GM23338 (cell line): ENCODE results near the gene MFSD6. TPM values are rescaled to one million over a fixed set of nuclear protein-coding genes. Genes with fewer than 3 reads are reported as not detected.

Source experiments
- ATAC-seq: fragments of 200-7000 bp; cut with Tn5 transposase; 3 replicates; pipeline ENCODE4 v1.9.1; 2020
- DNase-seq: peaks from one replicate; pipeline ENCODE4 v3.0.0-alpha.2; 2015; ENCODE audit warnings: low spot score
- H2AFZ ChIP-seq: fragments of 200-600 bp; sonication (generic); 2 replicates; pipeline ENCODE4 v1.8.0; 2016; ENCODE audit warnings: antibody characterized with exemption, mild to moderate bottlenecking, moderate library complexity
- H3F3A ChIP-seq: fragments of 200-600 bp; sonication (generic); replicated peaks from 2 replicates; pipeline ENCODE4 v1.8.0; 2017; ENCODE audit warnings: antibody characterized with exemption, mixed run types, low read depth
- H3K27ac ChIP-seq: fragments of 200-600 bp; sonication (generic); 2 replicates; pipeline ENCODE4 v1.6.1; 2016; ENCODE audit warnings: low read depth
- H3K27me3 ChIP-seq: fragments of 200-600 bp; sonication (generic); 2 replicates; pipeline ENCODE4 v1.8.0; 2016; ENCODE audit warnings: mild to moderate bottlenecking, mixed run types, moderate library complexity; ENCODE audit not compliant: insufficient read depth
- H3K36me3 ChIP-seq: fragments of 200-600 bp; sonication (generic); 2 replicates; pipeline ENCODE4 v1.8.0; 2016; ENCODE audit warnings: mild to moderate bottlenecking; ENCODE audit not compliant: insufficient read depth
- H3K4me1 ChIP-seq: fragments of 200-600 bp; sonication (generic); 2 replicates; pipeline ENCODE4 v1.8.0; 2016; ENCODE audit warnings: mild to moderate bottlenecking, moderate library complexity; ENCODE audit not compliant: insufficient read depth
- H3K4me2 ChIP-seq: fragments of 200-600 bp; sonication (generic); 2 replicates; pipeline ENCODE4 v1.7.1; 2017; ENCODE audit warnings: mixed run types
- H3K4me3 ChIP-seq: fragments of 200-600 bp; sonication (generic); 2 replicates; pipeline ENCODE4 v1.6.1; 2016; ENCODE audit warnings: mixed run types
- H3K79me2 ChIP-seq: fragments of 200-600 bp; sonication (generic); replicated peaks from 2 replicates; pipeline ENCODE4 v1.8.0; 2017; ENCODE audit warnings: mild to moderate bottlenecking; ENCODE audit not compliant: insufficient read depth
- H3K9me2 ChIP-seq: fragments of 200-600 bp; sonication (generic); 2 replicates; pipeline ENCODE4 v1.8.0; 2017; ENCODE audit not compliant: insufficient read depth
- H4K20me1 ChIP-seq: fragments of 200-600 bp; sonication (generic); replicated peaks from 2 replicates; pipeline ENCODE4 v1.8.0; 2017; ENCODE audit warnings: mild to moderate bottlenecking; ENCODE audit not compliant: insufficient read depth
- H3K27ac Mint-ChIP-seq: 2 replicates; pipeline ENCODE4 v1.8.0; 2020; ENCODE audit warnings: inconsistent platforms, mild to moderate bottlenecking, moderate library complexity, mixed read lengths
- H3K27me3 Mint-ChIP-seq: 3 replicates; pipeline ENCODE4 v1.8.0; 2022; ENCODE audit warnings: low read depth, mild to moderate bottlenecking, moderate library complexity, mixed read lengths, inconsistent platforms; ENCODE audit not compliant: insufficient read depth, poor library complexity
- H3K36me3 Mint-ChIP-seq: 3 replicates; pipeline ENCODE4 v1.8.0; 2021; ENCODE audit warnings: low read depth, mild to moderate bottlenecking, inconsistent platforms, moderate library complexity, mixed read lengths
- H3K4me1 Mint-ChIP-seq: 3 replicates; pipeline ENCODE4 v1.8.0; 2020; ENCODE audit warnings: mild to moderate bottlenecking, inconsistent platforms, mixed read lengths
- H3K4me3 Mint-ChIP-seq: 3 replicates; pipeline ENCODE4 v1.8.0; 2021; ENCODE audit warnings: moderate library complexity, mild to moderate bottlenecking, inconsistent platforms, mixed read lengths
- H3K9me3 Mint-ChIP-seq: 3 replicates; pipeline ENCODE4 v1.8.0; 2020; ENCODE audit warnings: moderate library complexity, mild to moderate bottlenecking, inconsistent platforms, mixed read lengths
- CREB1 ChIP-seq: fragments of 250-450 bp; sonication (Bioruptor Pico); IDR thresholded peaks from 2 replicates; pipeline ENCODE4 v1.5.0; 2020; ENCODE audit warnings: low read depth, mild to moderate bottlenecking, moderate library complexity
- CTCF ChIP-seq, 2 experiments: fragments of 200-600 bp in 1 of 2; sonication (generic) in 1 of 2; conservative IDR thresholded peaks; 2 replicates each; pipeline versions ENCODE4 v1.5.1 to v1.6.1; 2016 to 2017; ENCODE audit warnings: antibody characterized with exemption in 2 of 2, low read depth in 2 of 2, mild to moderate bottlenecking in 2 of 2, moderate library complexity in 1 of 2
- ETS1 ChIP-seq: IDR thresholded peaks from 2 replicates; pipeline ENCODE4 v1.6.1; 2016; ENCODE audit warnings: antibody characterized with exemption
- JUNB ChIP-seq: IDR thresholded peaks from one replicate; pipeline ENCODE4 v1.6.1; 2016; ENCODE audit warnings: antibody characterized with exemption; ENCODE audit not compliant: unreplicated experiment
- POLR2AphosphoS5 ChIP-seq: IDR thresholded peaks from 2 replicates; pipeline ENCODE4 v1.6.1; 2016; ENCODE audit warnings: antibody characterized with exemption, low read depth
- ZNF462 ChIP-seq: fragments of 250-450 bp; sonication (Bioruptor Pico); IDR thresholded peaks from 2 replicates; pipeline ENCODE4 v1.5.0; 2020; ENCODE audit warnings: mild to moderate bottlenecking, moderate library complexity
- polyA plus RNA-seq: library from polyadenylated mRNA; unstranded; fragments of >200 nt; fragmentation: Nextera tagmentation; extraction: Ambion mirVana; gene quantifications from 2 replicates; pipeline ENCODE4 v1.2.1, GENCODE V29; 2016
- total RNA-seq: library from RNA; depleted of rRNA; stranded (reverse); fragments of >200 nt; shearing (Covaris generic); gene quantifications from 2 replicates; pipeline ENCODE4 v1.2.3, GENCODE V29; 2014
- TF ChIP-seq, protein P1 (sequence below): IDR thresholded peaks from one replicate; pipeline ENCODE4 v1.6.1; 2018; ENCODE audit warnings: antibody characterized with exemption; ENCODE audit not compliant: unreplicated experiment

MFSD6 gene
- total and polyA plus RNA-seq, 2 experiments from 2014 or later: 2.3 to 9.6 TPM

GRCh38 chr2:190446750-190447516 lies 38.8 kb downstream of the MFSD6 start:
- Histone ChIP-seq H3K27ac (no peak overlapping the region), H3K27me3 (no peaks in the 10 kb centered on the region), H3K4me3 (no peak overlapping the region), H3K9me2 (0 out of 2 replicates have a peak, but pooled peaks cover 3% of the 10 kb centered on the region), H3K36me3 (no peaks in the 10 kb centered on the region), H3F3A (no peaks in the 10 kb centered on the region), H3K4me2 (no peak overlapping the region), H3K4me1 (no peaks in the 10 kb centered on the region), H3K79me2 (no peaks in the 10 kb centered on the region), H2AFZ (no peak overlapping the region), H4K20me1 (no peaks in the 10 kb centered on the region)
- DNase-seq: no peak
- H3K27ac Mint-ChIP-seq: no peak overlapping the region
- H3K36me3 Mint-ChIP-seq: no peaks in the 10 kb centered on the region
- no peaks in the 10 kb centered on the region for H3K4me1 Mint-ChIP-seq
- ATAC-seq: no peak
- H3K4me3 Mint-ChIP-seq: no peak overlapping the region
- no peaks in the 10 kb centered on the region for H3K9me3 Mint-ChIP-seq
- H3K27me3 Mint-ChIP-seq: no peaks in the 10 kb centered on the region
- TF ChIP-seq JUNB (no peak), CTCF (conservative IDR thresholded peaks at IDR 0.05; ENCODE audit: low read depth in 2 of 2) (no peak), CREB1 (CRISPR knock-in tag) (no peak), POLR2AphosphoS5 (no peak), ETS1 (no peak)
- TF ChIP-seq, protein P1, sequence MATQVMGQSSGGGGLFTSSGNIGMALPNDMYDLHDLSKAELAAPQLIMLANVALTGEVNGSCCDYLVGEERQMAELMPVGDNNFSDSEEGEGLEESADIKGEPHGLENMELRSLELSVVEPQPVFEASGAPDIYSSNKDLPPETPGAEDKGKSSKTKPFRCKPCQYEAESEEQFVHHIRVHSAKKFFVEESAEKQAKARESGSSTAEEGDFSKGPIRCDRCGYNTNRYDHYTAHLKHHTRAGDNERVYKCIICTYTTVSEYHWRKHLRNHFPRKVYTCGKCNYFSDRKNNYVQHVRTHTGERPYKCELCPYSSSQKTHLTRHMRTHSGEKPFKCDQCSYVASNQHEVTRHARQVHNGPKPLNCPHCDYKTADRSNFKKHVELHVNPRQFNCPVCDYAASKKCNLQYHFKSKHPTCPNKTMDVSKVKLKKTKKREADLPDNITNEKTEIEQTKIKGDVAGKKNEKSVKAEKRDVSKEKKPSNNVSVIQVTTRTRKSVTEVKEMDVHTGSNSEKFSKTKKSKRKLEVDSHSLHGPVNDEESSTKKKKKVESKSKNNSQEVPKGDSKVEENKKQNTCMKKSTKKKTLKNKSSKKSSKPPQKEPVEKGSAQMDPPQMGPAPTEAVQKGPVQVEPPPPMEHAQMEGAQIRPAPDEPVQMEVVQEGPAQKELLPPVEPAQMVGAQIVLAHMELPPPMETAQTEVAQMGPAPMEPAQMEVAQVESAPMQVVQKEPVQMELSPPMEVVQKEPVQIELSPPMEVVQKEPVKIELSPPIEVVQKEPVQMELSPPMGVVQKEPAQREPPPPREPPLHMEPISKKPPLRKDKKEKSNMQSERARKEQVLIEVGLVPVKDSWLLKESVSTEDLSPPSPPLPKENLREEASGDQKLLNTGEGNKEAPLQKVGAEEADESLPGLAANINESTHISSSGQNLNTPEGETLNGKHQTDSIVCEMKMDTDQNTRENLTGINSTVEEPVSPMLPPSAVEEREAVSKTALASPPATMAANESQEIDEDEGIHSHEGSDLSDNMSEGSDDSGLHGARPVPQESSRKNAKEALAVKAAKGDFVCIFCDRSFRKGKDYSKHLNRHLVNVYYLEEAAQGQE: no peak

DNA sequence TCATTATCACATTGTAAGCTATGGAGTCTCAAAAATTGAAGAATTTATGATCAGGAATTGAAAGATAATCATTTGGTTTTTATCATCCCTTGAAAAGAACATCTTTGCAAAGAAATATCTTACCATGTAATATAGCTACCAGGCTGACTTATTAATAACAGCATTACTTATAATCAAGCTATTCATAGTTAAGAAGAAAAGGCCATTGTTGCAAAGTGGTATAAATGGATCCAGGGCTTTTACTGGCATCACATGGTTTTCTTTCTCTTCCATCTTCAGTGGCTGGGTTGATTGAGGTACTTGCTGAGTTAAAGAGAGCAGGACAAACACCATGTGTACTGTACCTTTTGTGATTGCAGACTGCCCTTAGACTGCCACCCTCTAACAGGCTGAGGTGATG lies 39.6 kb downstream of the MFSD6 start:
- no peaks in the 10 kb centered on the region for H3K79me2 ChIP-seq
- no peaks in the 10 kb centered on the region for H3K9me3 Mint-ChIP-seq
- H2AFZ ChIP-seq: no peak overlapping the region
- no peaks in the 10 kb centered on the region for H3K27me3 Mint-ChIP-seq
- ATAC-seq (no peak), DNase-seq (no peak)
- H3K36me3 Mint-ChIP-seq: no peaks in the 10 kb centered on the region
- H3K4me3 ChIP-seq: no peak overlapping the region
- H3K4me1 ChIP-seq: no peaks in the 10 kb centered on the region
- H3K9me2 ChIP-seq: 0 out of 2 replicates have a peak, but pooled peaks cover 3% of the 10 kb centered on the region
- no peak overlapping the region for H3K27ac ChIP-seq
- H3K27me3 ChIP-seq: no peaks in the 10 kb centered on the region
- no peak overlapping the region for H3K27ac Mint-ChIP-seq
- H3K36me3 ChIP-seq: no peaks in the 10 kb centered on the region
- no peaks in the 10 kb centered on the region for H3F3A ChIP-seq
- no peaks in the 10 kb centered on the region for H3K4me1 Mint-ChIP-seq
- no peak overlapping the region for H3K4me2 ChIP-seq
- no peak overlapping the region for H3K4me3 Mint-ChIP-seq
- no peaks in the 10 kb centered on the region for H4K20me1 ChIP-seq
- no peak for TF ChIP-seq ZNF462 (CRISPR knock-in tag)
- TF ChIP-seq POLR2AphosphoS5: no peak
